D721Med (cell line): ENCODE data around the gene ANKRA2.
"Not testable (repeated sequence)": the region's sequence is repeated elsewhere in the genome, so short reads cannot be mapped to it uniquely, and the experiment has no call there.

Experiments
- DNase-seq: peaks from one replicate; pipeline ENCODE4 v3.0.0; 2011; ENCODE audit warnings: low spot score; ENCODE audit not compliant: insufficient read length
- FAIRE-seq: peaks from 2 replicates; lab custom pipeline; 2011; peaks lifted over from hg19 to GRCh38; lab: Jason Lieb, UNC
- TF ChIP-seq, protein P1 (sequence below): IDR thresholded peaks from 2 replicates; pipeline ENCODE4 v1.5.1; 2012; ENCODE audit warnings: mild to moderate bottlenecking, control low read depth; ENCODE audit not compliant: insufficient read depth; ENCODE audit errors: missing control alignments

Gene ANKRA2

DNA sequence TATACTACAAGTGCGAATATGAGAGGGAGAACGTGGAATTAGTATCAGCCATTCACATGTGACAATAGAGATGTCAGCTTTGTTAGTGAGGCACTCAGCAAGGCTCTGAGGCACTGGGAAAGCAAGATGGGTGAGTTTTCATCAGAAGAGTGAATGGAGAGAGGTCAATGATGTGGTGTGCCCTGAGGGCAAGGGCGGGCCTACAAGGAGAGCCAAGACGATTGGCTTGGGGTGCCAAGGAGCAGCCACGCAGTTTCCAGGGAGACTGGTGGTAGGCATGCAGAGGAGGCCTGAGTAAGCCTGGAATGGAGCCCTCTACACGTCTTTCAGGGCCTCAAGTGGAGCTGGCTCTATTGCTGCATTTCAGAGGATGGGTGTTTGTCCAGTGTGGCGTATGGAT, 42.5 kb downstream of the ANKRA2 start:
- DNase-seq = no peak
- FAIRE-seq = no peak
- TF ChIP-seq, protein P1, sequence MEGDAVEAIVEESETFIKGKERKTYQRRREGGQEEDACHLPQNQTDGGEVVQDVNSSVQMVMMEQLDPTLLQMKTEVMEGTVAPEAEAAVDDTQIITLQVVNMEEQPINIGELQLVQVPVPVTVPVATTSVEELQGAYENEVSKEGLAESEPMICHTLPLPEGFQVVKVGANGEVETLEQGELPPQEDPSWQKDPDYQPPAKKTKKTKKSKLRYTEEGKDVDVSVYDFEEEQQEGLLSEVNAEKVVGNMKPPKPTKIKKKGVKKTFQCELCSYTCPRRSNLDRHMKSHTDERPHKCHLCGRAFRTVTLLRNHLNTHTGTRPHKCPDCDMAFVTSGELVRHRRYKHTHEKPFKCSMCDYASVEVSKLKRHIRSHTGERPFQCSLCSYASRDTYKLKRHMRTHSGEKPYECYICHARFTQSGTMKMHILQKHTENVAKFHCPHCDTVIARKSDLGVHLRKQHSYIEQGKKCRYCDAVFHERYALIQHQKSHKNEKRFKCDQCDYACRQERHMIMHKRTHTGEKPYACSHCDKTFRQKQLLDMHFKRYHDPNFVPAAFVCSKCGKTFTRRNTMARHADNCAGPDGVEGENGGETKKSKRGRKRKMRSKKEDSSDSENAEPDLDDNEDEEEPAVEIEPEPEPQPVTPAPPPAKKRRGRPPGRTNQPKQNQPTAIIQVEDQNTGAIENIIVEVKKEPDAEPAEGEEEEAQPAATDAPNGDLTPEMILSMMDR = no peak

DNA sequence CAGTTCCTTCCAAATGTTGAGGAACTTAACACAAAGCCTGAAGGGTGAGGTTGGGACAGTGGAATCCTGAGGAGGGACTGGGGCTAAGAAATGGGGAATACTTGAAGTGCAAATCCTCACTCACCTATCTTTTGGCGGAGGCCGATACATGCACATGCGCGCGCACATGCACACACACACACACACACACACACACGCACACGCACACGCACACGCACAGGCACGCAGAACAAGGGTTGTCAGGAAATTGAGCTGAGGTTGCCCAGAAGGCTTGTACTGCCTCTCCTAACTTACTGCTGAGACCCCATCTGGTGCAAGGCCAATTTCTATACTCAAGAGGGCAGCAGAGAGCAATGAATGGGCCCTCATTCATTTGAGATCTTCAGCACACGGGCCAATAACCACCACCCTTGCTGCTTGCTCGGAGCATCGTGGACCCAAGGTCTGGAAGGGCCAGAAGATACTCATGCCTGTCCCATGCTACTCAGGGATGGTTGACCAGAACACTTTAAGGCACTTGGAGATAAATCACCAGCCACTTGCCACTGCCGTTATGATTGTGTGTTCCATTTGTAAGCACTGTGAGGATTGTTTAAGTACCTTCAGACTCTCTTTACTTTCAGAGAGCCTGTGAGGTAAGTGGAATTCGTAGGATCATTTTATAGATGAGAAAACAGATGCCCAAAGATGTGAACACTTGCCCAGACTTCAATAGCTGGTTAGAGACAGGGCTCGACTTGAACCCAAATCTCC, 45.7 kb downstream of the ANKRA2 start:
- DNase-seq (peak; percentile 66), FAIRE-seq (peak; percentile 25)
- TF ChIP-seq, protein P1 = peak; percentile 75

DNA sequence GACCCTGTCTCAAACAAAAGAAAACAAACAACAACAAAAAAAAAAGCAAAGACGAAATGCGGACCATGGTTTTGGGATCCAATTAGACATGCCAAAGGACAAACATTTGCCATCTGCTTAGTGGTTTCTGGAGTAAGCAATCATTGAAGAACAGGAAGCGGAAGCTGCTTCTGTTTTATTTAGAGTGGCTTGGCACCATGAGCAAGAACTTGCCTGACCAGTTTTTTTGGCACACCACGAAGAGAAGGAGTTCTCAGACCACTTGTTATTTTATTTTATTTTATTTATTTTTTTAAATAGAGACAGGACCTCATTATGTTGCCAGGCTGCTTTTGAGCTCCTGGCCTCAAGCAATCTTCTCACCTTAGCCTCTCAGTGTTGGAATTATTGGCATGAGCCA, 50.2 kb downstream of the ANKRA2 start:
- FAIRE-seq (no peak), DNase-seq (no peak)
- TF ChIP-seq, protein P1 = no peak

DNA sequence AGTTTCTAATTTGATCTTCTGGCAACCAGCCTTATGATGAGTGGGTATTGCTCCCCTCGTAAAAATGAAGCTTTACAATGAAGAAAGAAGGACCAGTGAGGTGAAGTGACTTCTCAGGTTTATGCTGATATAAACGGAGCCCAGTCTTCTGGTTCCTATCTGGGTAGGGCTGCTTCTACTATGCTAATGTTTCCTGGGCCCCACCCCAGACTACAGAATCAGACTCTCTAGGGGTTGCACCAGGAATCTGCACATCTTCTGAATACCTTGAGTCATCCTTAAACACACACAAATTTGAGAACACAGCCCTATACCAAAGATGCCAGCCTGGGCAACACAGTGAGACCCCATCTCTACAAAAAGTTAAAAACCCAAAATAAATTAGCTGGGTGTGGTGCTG, 51.0 kb downstream of the ANKRA2 start:
- TF ChIP-seq, protein P1 = no peak
- DNase-seq (no peak), FAIRE-seq (no peak)

DNA sequence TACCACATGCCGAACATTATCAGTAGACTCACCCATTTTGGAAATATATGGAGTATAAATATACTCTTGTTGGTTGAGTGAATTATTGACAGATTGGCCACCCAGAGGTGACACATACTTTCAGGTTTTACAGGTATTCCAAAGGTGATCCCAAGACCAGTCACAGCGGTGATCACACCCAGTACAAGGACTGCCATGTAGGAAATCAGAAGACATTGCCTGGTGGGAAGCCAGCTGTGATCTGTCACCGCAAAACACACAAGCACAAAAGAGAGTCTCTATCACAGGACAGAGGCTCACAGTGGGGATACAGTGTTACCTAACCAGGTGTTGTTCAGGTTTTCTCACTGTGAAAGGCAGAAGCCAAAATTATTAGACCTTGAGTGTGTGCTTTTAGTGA, 51.4 kb downstream of the ANKRA2 start:
- DNase-seq = no peak
- TF ChIP-seq, protein P1 = no peak
- FAIRE-seq = no peak

DNA sequence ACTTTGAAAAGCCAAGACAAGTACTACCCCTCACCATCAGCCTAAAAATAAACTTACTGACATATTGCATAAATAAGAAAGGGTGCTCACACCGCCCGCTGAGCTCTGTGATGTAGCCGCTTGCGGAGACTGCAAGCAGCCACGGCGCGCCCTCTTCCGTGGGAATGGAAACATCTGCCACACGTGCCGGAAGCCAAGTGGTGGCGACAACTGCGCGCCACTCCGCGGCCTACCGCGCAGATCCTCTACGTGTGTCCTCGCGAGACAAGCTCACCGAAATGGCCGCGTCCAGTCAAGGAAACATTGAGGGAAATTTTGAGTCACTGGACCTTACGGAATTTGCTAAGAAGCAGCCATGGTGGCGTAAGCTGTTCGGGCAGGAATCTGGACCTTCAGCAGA, 56.9 kb downstream of the ANKRA2 start:
- not testable (repeated sequence) for FAIRE-seq, DNase-seq

DNA sequence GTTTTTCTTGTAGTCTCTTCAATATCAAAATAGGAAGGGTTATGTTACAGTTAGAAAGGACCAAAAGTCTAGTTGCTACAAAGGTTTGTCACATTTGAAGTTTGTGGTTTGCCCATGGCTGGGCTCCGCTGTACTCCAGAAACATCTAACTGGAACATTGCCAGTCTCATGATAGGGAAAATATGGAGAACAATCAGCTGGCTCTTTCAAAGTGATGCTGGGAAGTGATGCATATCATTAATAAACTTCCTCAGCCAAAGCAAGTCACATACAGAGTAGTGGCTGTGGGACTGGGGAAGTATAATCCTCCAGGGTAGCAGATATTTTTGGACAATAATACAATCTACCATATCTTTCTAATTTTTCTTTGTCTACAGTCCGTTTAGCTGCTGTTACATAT, 58.4 kb downstream of the ANKRA2 start:
- DNase-seq (no peak), FAIRE-seq (no peak)
- TF ChIP-seq, protein P1 = no peak

DNA sequence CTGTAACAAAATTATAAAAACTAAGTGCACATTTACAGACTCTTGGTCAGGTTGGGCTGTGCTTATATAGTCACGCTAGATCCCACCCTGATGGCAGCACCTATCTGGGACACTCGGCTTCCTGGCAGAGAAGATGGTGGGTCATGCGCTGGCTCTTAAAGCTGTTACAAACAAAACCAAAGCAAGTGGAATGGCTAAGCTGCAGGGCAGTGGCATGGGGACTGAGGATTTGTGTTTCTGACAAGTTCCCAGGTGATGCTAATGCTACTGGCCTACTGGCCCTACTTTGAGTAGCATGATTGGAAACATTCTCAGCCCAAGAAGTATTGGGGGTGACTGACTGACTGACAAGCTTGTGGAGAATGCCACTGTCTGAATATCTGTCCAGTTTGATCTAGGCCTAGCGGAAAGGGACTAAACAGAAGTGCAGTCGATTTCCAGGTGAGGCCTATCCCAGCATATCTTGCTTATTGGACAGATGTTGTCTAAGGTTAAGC, 58.9 kb downstream of the ANKRA2 start:
- DNase-seq = no peak
- FAIRE-seq = no peak
- TF ChIP-seq, protein P1 = no peak
